ENCODE results near the gene SETX. TPM values are rescaled to one million over a fixed set of nuclear protein-coding genes. Genes with fewer than 3 reads are reported as not detected.

Gene SETX
- total and polyA plus RNA-seq, 4 donors = 38.0 to 88.7 (median 54.6) TPM

DNA sequence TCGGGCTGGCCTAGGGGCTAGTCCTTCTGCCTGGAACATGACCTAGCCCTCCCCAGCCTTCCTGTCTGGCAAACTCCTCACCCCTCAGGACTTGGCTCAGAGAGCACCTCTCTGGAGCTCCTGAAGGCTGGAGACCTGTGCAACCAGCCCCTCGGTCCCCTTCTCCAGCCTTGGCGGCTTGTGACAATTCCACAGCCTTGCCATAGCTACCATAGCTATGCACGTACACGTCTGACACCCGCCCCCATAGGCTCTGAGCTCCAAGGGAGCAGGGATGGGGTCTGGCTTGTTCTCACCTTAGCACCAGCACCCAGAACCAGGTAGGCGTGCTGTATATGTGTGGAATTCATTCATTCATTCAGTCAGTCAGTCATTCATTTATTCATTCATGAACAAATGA, 143.2 kb downstream of the SETX start:
- 90% methylated on average over 4 of the region's 7 CpGs for WGBS (ENCODE audit: insufficient coverage)
- Histone ChIP-seq H3K27me3 (ENCODE audit: control insufficient read depth, insufficient read depth, low read length) (no peaks in the 10 kb centered on the region), H3K4me3 (ENCODE audit: low read depth, low read length) (no peak overlapping the region), H3K27ac (ENCODE audit: low read depth, low read length) (no peak overlapping the region), H3K9me3 (ENCODE audit: control insufficient read depth, insufficient read depth, low read length) (no peaks in the 10 kb centered on the region), H3K36me3 (ENCODE audit: control insufficient read depth, insufficient read depth, low read length) (peaks cover 13% of the 10 kb centered on the region), H3K4me1 (ENCODE audit: control insufficient read depth, insufficient read depth, low read length) (peaks cover 12% of the 10 kb centered on the region)
- DNase-seq (ENCODE audit: low read depth in 4 of 6, low spot score in 6 of 6) = no peak

Other genes with a start within 250 kb of the SETX start
- 10 to 100 TPM in 1 of 2 donors, 1 to 10 TPM in 1; 5.4 to 23.0 TPM for gene NTNG2, start 192.9 kb downstream of the SETX start, total RNA-seq
- 10 to 100 TPM in 1 of 2 donors, 1 to 10 TPM in 1; 9.4 to 12.5 TPM for gene NTNG2, start 192.9 kb downstream of the SETX start, polyA plus RNA-seq (ENCODE audit: insufficient read length in 2 of 2)
- gene TTF1, start 51.9 kb upstream of the SETX start, total RNA-seq = 10 to 100 TPM; 11.1 to 14.5 TPM
- 10 to 100 TPM; 12.3 to 13.0 TPM for gene TTF1, start 51.9 kb upstream of the SETX start, polyA plus RNA-seq (ENCODE audit: insufficient read length in 2 of 2)
- gene CFAP77, start 55.2 kb upstream of the SETX start, total RNA-seq = 1 to 10 TPM in 1 of 2 donors, under 1 TPM in 1; 0.30 to 3.3 TPM
- gene CFAP77, start 55.2 kb upstream of the SETX start, polyA plus RNA-seq (ENCODE audit: insufficient read length in 2 of 2) = 1 to 10 TPM; 6.2 to 6.9 TPM
- gene BARHL1, start 227.6 kb upstream of the SETX start, total RNA-seq = 1 to 10 TPM in 1 of 2 donors, not detected in 1; 2.0 TPM
- gene BARHL1, start 227.6 kb upstream of the SETX start, polyA plus RNA-seq (ENCODE audit: insufficient read length in 2 of 2) = 1 to 10 TPM; 3.2 to 3.3 TPM